Neural cell (in vitro differentiated cells): ENCODE measurements around the gene TGFA. TPM values are rescaled to one million over a fixed set of nuclear protein-coding genes. Genes with fewer than 3 reads are reported as not detected.
A peak's percentile ranks its signal among the peaks of the same experiment; 100 is the strongest.

Experiments used
- H2AFZ ChIP-seq: fragments of 200-600, 300-800 bp; sonication (generic), shearing (Covaris generic); 2 replicates; pipeline ENCODE4 v1.6.0; 2014; ENCODE audit warnings: low read depth, mild to moderate bottlenecking, antibody characterized with exemption, low read length, moderate library complexity
- H3F3A ChIP-seq: fragments of 200-600 bp; shearing (Covaris generic); 2 replicates; pipeline ENCODE4 v1.6.1; 2016; ENCODE audit warnings: mild to moderate bottlenecking, moderate library complexity, mixed read lengths, antibody characterized with exemption, low read length; ENCODE audit not compliant: insufficient read depth, poor library complexity, severe bottlenecking
- H3K27ac ChIP-seq: fragments of 200-600, 300-800 bp; sonication (generic), shearing (Covaris generic); 2 replicates; pipeline ENCODE4 v1.5.1; 2014; ENCODE audit warnings: mild to moderate bottlenecking, low read length, moderate library complexity
- H3K27me3 ChIP-seq: fragments of 300-800, 200-600 bp; sonication (generic), shearing (Covaris generic); 2 replicates; pipeline ENCODE4 v1.6.0; 2014; ENCODE audit warnings: mild to moderate bottlenecking, low read depth, low read length, moderate library complexity; ENCODE audit not compliant: insufficient read depth
- H3K36me3 ChIP-seq: fragments of 300-800, 200-600 bp; sonication (generic), shearing (Covaris generic); 2 replicates; pipeline ENCODE4 v1.5.1; 2014; ENCODE audit warnings: mild to moderate bottlenecking, antibody characterized with exemption, low read length, moderate library complexity; ENCODE audit not compliant: insufficient read depth
- H3K4me2 ChIP-seq: fragments of 300-800, 200-600 bp; sonication (generic), shearing (Covaris generic); 2 replicates; pipeline ENCODE4 v1.6.0; 2014; ENCODE audit warnings: mild to moderate bottlenecking, low read length
- H3K4me3 ChIP-seq: fragments of 300-800, 200-600 bp; sonication (generic), shearing (Covaris generic); 2 replicates; pipeline ENCODE4 v1.5.1; 2014; ENCODE audit warnings: mild to moderate bottlenecking, low read length, moderate library complexity
- H3K79me2 ChIP-seq: fragments of 200-600 bp; shearing (Covaris generic); replicated peaks from 2 replicates; pipeline ENCODE4 v1.6.0; 2014; ENCODE audit warnings: mild to moderate bottlenecking, low read length, moderate library complexity; ENCODE audit not compliant: insufficient read depth
- H3K9ac ChIP-seq: fragments of 300-800, 200-600 bp; sonication (generic), shearing (Covaris generic); 2 replicates; pipeline ENCODE4 v1.6.1; 2016; ENCODE audit warnings: mild to moderate bottlenecking, low read length, mixed read lengths
- H3K9me2 ChIP-seq: fragments of 200-600 bp; shearing (Covaris generic); 2 replicates; pipeline ENCODE4 v1.6.1; 2016; ENCODE audit warnings: mild to moderate bottlenecking, low read length, mixed read lengths; ENCODE audit not compliant: insufficient read depth
- H3K9me3 ChIP-seq: fragments of 200-600, 300-800 bp; sonication (generic), shearing (Covaris generic); 2 replicates; pipeline ENCODE4 v1.6.1; 2016; ENCODE audit warnings: mild to moderate bottlenecking, mixed run types, low read length, moderate library complexity, mixed read lengths
- H4K20me1 ChIP-seq: fragments of 200-600 bp; shearing (Covaris generic); 2 replicates; pipeline ENCODE4 v1.6.1; 2016; ENCODE audit warnings: mild to moderate bottlenecking, mixed run types; ENCODE audit not compliant: insufficient read depth
- EP300 ChIP-seq: fragments of 450-650 bp; conservative IDR thresholded peaks from 2 replicates; pipeline ENCODE4 v1.6.1; 2014; ENCODE audit warnings: antibody characterized with exemption, mild to moderate bottlenecking, moderate library complexity; ENCODE audit not compliant: poor library complexity, severe bottlenecking
- EZH2 ChIP-seq: fragments of 200-600, 300-800 bp; shearing (Covaris generic), sonication (generic); IDR thresholded peaks from 2 replicates; pipeline ENCODE4 v1.6.1; 2014; ENCODE audit warnings: antibody characterized with exemption, low read length, borderline replicate concordance, mild to moderate bottlenecking; ENCODE audit not compliant: insufficient read depth, poor library complexity, severe bottlenecking
- MXI1 ChIP-seq: fragments of 450-650 bp; conservative IDR thresholded peaks from 2 replicates; pipeline ENCODE4 v1.6.1; 2014; ENCODE audit warnings: antibody characterized with exemption, mild to moderate bottlenecking; ENCODE audit not compliant: poor library complexity, severe bottlenecking
- POLR2AphosphoS5 ChIP-seq: IDR thresholded peaks from 2 replicates; pipeline ENCODE4 v1.6.1; 2012
- RAD21 ChIP-seq: fragments of 450-650 bp; conservative IDR thresholded peaks from 2 replicates; pipeline ENCODE4 v1.6.1; 2014; ENCODE audit warnings: antibody characterized with exemption, mild to moderate bottlenecking, moderate library complexity
- SMC3 ChIP-seq: fragments of 450-650 bp; conservative IDR thresholded peaks from 2 replicates; pipeline ENCODE4 v1.6.1; 2014; ENCODE audit warnings: antibody characterized with exemption, mild to moderate bottlenecking, moderate library complexity; ENCODE audit not compliant: poor library complexity
- TAF1 ChIP-seq: IDR thresholded peaks from 2 replicates; pipeline ENCODE4 v1.6.1; 2012; ENCODE audit warnings: low read depth
- polyA plus RNA-seq: library from polyadenylated mRNA; depleted of rRNA; stranded (reverse); fragments of >200 nt; gene quantifications from 2 replicates; pipeline ENCODE4 v1.2.3, GENCODE V29; 2014
- TF ChIP-seq, protein P1 (sequence below): IDR thresholded peaks from 2 replicates; pipeline ENCODE4 v1.6.1; 2012; ENCODE audit warnings: borderline replicate concordance
- TF ChIP-seq, protein P2 (sequence below): fragments of 450-650 bp; IDR thresholded peaks from 2 replicates; pipeline ENCODE4 v1.5.1; 2014; ENCODE audit warnings: antibody characterized with exemption, mild to moderate bottlenecking, moderate library complexity; ENCODE audit not compliant: poor library complexity, severe bottlenecking

Gene TGFA
- polyA plus RNA-seq, 1 donor from 2014 or later = 0.85 TPM

DNA sequence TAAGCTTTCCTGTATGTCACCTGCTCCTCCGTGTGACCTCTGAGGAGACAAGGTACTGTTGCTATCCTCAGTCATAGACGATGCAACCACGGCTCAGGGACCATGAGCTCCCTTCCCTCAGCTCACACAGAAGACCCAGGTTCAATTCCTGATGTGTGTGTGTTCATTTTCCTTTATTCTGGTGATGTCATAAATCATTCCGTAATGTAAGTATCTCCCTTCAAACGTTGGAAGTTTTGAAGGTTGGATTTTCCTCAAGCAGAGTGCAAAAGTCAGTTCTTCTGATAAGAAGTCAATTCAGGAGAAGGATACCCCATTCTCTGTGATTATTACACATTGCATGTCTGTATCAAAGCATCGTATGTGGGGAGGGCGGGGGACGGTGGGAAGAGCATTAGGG, 132.9 kb downstream of the TGFA start:
- Histone ChIP-seq H3K36me3 (no peaks in the 10 kb centered on the region), H3K27me3 (no peaks in the 10 kb centered on the region), H2AFZ (peak overlapping the region; percentile 49), H4K20me1 (no peaks in the 10 kb centered on the region), H3F3A (no peaks in the 10 kb centered on the region), H3K9me3 (no peaks in the 10 kb centered on the region), H3K4me2 (peak overlapping the region; percentile 43), H3K4me3 (peak overlapping the region; percentile 5), H3K79me2 (no peaks in the 10 kb centered on the region), H3K27ac (peak overlapping the region; percentile 53), H3K9ac (peak overlapping the region; percentile 22), H3K9me2 (no peaks in the 10 kb centered on the region)
- no peak for TF ChIP-seq TAF1
- TF ChIP-seq RAD21 = no peak
- no peak for TF ChIP-seq MXI1
- TF ChIP-seq, protein P1, sequence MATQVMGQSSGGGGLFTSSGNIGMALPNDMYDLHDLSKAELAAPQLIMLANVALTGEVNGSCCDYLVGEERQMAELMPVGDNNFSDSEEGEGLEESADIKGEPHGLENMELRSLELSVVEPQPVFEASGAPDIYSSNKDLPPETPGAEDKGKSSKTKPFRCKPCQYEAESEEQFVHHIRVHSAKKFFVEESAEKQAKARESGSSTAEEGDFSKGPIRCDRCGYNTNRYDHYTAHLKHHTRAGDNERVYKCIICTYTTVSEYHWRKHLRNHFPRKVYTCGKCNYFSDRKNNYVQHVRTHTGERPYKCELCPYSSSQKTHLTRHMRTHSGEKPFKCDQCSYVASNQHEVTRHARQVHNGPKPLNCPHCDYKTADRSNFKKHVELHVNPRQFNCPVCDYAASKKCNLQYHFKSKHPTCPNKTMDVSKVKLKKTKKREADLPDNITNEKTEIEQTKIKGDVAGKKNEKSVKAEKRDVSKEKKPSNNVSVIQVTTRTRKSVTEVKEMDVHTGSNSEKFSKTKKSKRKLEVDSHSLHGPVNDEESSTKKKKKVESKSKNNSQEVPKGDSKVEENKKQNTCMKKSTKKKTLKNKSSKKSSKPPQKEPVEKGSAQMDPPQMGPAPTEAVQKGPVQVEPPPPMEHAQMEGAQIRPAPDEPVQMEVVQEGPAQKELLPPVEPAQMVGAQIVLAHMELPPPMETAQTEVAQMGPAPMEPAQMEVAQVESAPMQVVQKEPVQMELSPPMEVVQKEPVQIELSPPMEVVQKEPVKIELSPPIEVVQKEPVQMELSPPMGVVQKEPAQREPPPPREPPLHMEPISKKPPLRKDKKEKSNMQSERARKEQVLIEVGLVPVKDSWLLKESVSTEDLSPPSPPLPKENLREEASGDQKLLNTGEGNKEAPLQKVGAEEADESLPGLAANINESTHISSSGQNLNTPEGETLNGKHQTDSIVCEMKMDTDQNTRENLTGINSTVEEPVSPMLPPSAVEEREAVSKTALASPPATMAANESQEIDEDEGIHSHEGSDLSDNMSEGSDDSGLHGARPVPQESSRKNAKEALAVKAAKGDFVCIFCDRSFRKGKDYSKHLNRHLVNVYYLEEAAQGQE = no peak
- TF ChIP-seq SMC3 = no peak
- no peak for TF ChIP-seq POLR2AphosphoS5
- TF ChIP-seq EP300 = no peak
- no peak for TF ChIP-seq EZH2
- TF ChIP-seq, protein P2, sequence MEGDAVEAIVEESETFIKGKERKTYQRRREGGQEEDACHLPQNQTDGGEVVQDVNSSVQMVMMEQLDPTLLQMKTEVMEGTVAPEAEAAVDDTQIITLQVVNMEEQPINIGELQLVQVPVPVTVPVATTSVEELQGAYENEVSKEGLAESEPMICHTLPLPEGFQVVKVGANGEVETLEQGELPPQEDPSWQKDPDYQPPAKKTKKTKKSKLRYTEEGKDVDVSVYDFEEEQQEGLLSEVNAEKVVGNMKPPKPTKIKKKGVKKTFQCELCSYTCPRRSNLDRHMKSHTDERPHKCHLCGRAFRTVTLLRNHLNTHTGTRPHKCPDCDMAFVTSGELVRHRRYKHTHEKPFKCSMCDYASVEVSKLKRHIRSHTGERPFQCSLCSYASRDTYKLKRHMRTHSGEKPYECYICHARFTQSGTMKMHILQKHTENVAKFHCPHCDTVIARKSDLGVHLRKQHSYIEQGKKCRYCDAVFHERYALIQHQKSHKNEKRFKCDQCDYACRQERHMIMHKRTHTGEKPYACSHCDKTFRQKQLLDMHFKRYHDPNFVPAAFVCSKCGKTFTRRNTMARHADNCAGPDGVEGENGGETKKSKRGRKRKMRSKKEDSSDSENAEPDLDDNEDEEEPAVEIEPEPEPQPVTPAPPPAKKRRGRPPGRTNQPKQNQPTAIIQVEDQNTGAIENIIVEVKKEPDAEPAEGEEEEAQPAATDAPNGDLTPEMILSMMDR = no peak

DNA sequence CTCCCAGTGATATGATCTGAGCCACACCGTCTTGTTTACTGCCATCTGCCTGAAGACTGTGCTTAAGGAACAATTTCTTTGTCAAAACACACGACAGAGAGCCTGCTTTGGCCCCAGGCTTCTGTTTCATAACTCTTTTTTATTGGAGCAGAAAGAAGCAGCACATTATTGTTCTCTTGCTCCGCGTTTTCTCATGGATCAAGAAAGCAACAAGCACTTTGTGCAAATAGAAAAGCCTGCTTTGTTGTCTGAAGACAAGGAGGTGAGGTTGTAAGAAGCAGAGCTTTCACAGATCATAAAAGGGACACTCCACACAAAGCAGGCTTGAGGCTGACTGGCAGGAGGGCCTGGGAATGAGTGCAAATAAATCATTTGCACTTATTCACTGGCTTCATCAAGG, 133.5 kb downstream of the TGFA start:
- Histone ChIP-seq H3K9me2 (no peaks in the 10 kb centered on the region), H3F3A (no peaks in the 10 kb centered on the region), H4K20me1 (no peaks in the 10 kb centered on the region), H3K9me3 (no peaks in the 10 kb centered on the region), H3K79me2 (no peaks in the 10 kb centered on the region), H3K27ac (peak overlapping the region; percentile 53), H3K4me2 (no peak overlapping the region), H3K4me3 (peak overlapping the region; percentile 5), H3K36me3 (no peaks in the 10 kb centered on the region), H2AFZ (peak overlapping the region; percentile 49), H3K27me3 (no peaks in the 10 kb centered on the region), H3K9ac (peak overlapping the region; percentile 22)
- TF ChIP-seq, protein P1 = peak; percentile 40
- TF ChIP-seq MXI1 (no peak), SMC3 (no peak), POLR2AphosphoS5 (peak; percentile 91), TAF1 (no peak), EP300 (peak; percentile 89)
